ENCODE measurements around the gene SPATA12.

SPATA12 gene

GRCh38 chr3:57086201-57086600 is 25.7 kb downstream of the SPATA12 start:
- no peak for DNase-seq

GRCh38 chr3:57087361-57088092 is 27.1 kb downstream of the SPATA12 start:
- DNase-seq: no peak

GRCh38 chr3:57088503-57088902 is 28.0 kb downstream of the SPATA12 start:
- DNase-seq: no peak

GRCh38 chr3:57089043-57089442 is 28.6 kb downstream of the SPATA12 start:
- DNase-seq: no peak

GRCh38 chr3:57091521-57092273 is 31.2 kb downstream of the SPATA12 start:
- no peak for DNase-seq

GRCh38 chr3:57093489-57093888 is 33.0 kb downstream of the SPATA12 start:
- no peak for DNase-seq

DNA sequence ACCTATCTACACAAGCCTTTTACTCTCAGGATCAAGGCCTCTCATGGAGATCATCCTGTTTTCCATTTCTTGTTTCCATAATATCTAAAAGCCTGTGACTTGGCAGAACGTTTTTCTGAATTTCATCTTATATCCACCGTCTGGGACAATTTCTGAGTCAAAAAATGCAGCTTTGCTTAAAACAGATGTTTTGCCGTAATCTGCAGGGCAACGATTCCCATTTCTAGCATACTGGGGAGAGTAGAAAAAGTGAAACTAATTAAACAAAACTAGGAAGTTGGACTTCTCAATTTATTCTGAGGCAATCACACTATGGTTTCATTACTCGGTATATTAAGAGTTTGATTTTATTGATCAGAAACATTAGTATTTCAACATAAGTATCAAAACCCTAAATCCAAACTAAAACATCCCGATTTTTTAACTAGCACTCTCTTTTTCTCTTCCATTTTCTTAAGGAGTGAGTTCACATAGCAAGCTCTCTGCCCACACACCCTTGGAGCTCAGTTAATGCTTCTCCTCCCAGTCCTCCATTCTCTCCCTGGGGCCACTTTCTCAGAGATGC is 33.6 kb downstream of the SPATA12 start:
- no peak for DNase-seq

DNA sequence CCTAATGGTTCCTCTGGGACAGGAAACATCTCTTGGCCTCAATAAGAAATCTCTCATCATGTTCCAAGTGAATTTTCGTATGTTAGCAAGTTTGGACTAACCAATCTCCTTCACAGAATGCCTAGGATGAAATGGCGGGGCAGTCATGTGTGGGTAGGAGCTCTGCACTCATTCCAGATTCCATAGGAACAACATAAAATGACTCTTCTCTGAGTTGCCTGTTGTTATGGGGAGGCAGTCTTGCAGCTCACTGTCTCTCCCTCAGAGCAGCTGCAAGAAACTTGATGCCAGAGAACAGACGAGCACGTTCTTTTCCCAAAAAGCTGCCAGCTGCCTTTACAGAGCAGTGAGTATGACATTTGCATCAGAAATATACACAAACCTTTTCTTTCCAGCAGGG is 34.1 kb downstream of the SPATA12 start:
- no peak for DNase-seq

GRCh38 chr3:57095363-57095762 is 34.9 kb downstream of the SPATA12 start:
- DNase-seq: no peak

GRCh38 chr3:57097536-57097935 is 37.1 kb downstream of the SPATA12 start:
- DNase-seq: no peak

- no peak for DNase-seq
These were observed 38.2 kb downstream of the SPATA12 start for GRCh38 chr3:57098418-57099310.

- DNase-seq: peak; percentile 5
These were observed 39.7 kb downstream of the SPATA12 start for GRCh38 chr3:57100046-57100695.

- no peak for DNase-seq
These were observed 45.1 kb downstream of the SPATA12 start for GRCh38 chr3:57105585-57105984.

DNA sequence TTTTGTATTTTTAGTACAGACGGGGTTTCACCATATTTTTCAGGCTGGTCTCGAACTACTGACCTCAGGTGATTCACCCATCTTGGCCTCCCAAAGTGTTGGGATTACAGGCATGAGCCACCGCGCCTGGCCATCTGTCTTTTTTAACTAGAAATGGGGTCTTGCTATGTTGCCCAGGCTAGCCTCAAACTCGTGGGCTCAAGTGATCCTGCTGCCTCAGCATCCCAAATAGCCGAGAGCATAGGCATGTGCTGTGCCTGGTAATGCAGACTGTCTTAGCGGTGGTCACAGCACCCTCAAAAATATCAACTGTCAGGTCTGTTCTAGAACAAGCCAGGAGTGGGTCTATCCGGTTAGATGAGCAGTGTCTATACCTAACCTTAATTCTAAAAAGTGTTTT is 48.2 kb downstream of the SPATA12 start:
- DNase-seq: no peak

- DNase-seq: no peak
These were observed 49.2 kb downstream of the SPATA12 start for GRCh38 chr3:57109437-57110199.

DNA sequence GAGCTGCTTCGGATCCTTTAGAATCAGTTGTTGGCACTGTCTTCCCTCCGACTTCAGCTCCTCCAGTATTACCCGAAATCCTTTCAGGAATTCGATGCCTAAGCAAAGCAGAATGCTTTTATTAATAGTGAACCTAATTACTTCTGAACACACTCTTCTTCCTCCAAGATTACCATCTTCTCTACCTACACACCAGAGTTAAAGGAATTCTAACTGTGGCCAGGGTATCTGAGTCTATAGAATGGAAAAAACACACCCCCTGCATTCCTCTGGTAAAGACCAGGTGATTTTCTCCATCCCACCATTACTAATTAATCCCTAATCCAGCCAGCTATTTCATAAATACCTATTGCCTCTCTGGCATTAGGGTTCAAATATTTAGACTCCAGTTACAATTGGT is 49.8 kb downstream of the SPATA12 start:
- DNase-seq: no peak

- peak; percentile 47 for DNase-seq
These were observed 50.3 kb downstream of the SPATA12 start for GRCh38 chr3:57110798-57111197.

GRCh38 chr3:57112206-57112605 is 51.7 kb downstream of the SPATA12 start:
- no peak for DNase-seq

DNA sequence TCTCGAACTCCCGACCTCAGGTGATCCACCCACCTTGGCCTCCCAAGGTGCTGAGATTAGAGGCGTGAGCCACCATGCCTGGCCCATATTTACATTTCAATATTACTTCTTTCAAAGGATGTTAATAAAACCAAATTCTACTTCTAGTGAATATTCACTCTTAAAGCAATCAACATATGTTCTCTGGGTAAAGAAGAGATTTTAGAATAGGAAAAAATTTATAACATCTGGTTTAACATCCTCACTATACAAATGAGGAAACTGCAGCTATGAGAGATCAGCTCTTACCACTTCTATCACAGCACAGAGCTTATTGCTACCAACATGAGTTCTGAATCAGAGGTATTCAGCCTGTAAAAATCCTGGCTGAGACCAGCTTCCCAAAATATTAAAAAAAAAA is 56.0 kb downstream of the SPATA12 start:
- no peak for DNase-seq

DNA sequence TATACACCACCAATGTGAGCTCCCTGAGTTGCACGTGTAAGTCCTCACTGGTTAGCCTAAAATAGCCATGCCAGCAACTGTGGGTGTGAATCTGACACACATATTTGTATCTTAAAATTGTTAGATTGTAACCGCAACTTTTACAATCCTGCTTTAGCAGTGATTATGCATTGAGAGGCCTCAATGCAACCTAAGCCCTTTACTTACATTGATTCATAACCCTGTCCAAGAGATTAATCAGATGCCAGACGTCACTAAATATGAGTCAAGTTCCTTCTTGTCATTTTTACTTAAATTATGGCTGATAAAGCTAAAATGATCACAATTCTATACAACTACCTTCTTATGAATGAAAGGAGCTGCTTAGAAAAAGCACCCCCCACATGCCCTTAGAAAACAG is 57.8 kb downstream of the SPATA12 start:
- no peak for DNase-seq

DNA sequence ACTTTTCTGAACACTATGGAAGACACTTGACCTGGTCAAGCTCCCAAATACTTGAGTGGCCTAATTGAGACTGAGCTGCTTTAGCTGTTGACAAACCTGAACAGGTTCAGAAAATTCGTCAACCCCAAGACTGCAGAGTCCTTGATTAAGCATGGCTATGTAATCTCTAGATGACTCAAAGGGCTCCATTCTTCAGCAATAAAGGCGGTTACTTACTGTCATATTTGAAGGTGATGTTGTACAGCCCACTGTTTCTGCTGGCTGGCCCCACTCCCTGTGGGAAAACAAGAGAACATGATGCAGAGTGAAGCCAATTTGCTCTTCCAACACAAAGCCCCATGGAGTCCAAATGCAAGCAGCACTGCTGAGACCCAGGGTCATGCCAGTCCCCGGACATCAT is 59.6 kb downstream of the SPATA12 start:
- no peak for DNase-seq

Data from NCI-H748 treated with DMSO at 0.1 percent for 48 hours (cell line).